ENCODE results near the gene SDS.

The SDS gene

GRCh38 chr12:113388351-113388750, 15.3 kb downstream of the SDS start:
- DNase-seq: no peak
- Histone ChIP-seq H3K9ac (ENCODE audit: low read depth, low read length) (no peak overlapping the region), H3K27ac (ENCODE audit: low read length) (no peak overlapping the region), H3K27me3 (ENCODE audit: insufficient read depth, low read length, poor library complexity) (no peaks in the 10 kb centered on the region), H3K79me2 (ENCODE audit: insufficient read depth, low read length) (no peaks in the 10 kb centered on the region), H2AFZ (ENCODE audit: low read depth, low read length) (no peak overlapping the region), H3K4me2 (ENCODE audit: insufficient read depth, low read length) (no peak overlapping the region), H3K4me1 (ENCODE audit: insufficient read depth, low read length) (no peaks in the 10 kb centered on the region), H4K20me1 (ENCODE audit: insufficient read depth, low read length) (no peaks in the 10 kb centered on the region), H3K9me3 (ENCODE audit: insufficient read depth, low read length, severe bottlenecking) (no peaks in the 10 kb centered on the region), H3K36me3 (ENCODE audit: insufficient read depth, low read length) (no peaks in the 10 kb centered on the region), H3K4me3 (ENCODE audit: low read depth in 1 of 2, low read length in 2 of 2) (no peak overlapping the region)
- no peak for ATAC-seq (ENCODE audit: insufficient read depth, low read depth)
- no peak for TF ChIP-seq EZH2 (IDR thresholded peaks at IDR 0.05; ENCODE audit: borderline replicate concordance, low read depth, low read length, severe bottlenecking)
- no peak for TF ChIP-seq CTCF (IDR thresholded peaks at IDR 0.05; ENCODE audit: borderline replicate concordance, extremely low read depth, low read length, poor library complexity, severe bottlenecking)

- H3K36me3 ChIP-seq (ENCODE audit: insufficient read depth, low read length): no peaks in the 10 kb centered on the region
- H2AFZ ChIP-seq (ENCODE audit: low read depth, low read length): no peak overlapping the region
- DNase-seq (no peak), ATAC-seq (ENCODE audit: insufficient read depth, low read depth) (no peak)
- no peak overlapping the region for H3K9ac ChIP-seq (ENCODE audit: low read depth, low read length)
- no peak overlapping the region for H3K27ac ChIP-seq (ENCODE audit: low read length)
- H3K9me3 ChIP-seq (ENCODE audit: insufficient read depth, low read length, severe bottlenecking): no peaks in the 10 kb centered on the region
- no peak overlapping the region for H3K4me3 ChIP-seq (ENCODE audit: low read depth in 1 of 2, low read length in 2 of 2)
- no peaks in the 10 kb centered on the region for H3K79me2 ChIP-seq (ENCODE audit: insufficient read depth, low read length)
- no peaks in the 10 kb centered on the region for H3K27me3 ChIP-seq (ENCODE audit: insufficient read depth, low read length, poor library complexity)
- no peaks in the 10 kb centered on the region for H4K20me1 ChIP-seq (ENCODE audit: insufficient read depth, low read length)
- TF ChIP-seq CTCF (IDR thresholded peaks at IDR 0.05; ENCODE audit: borderline replicate concordance, extremely low read depth, low read length, poor library complexity, severe bottlenecking) (no peak), EZH2 (IDR thresholded peaks at IDR 0.05; ENCODE audit: borderline replicate concordance, low read depth, low read length, severe bottlenecking) (no peak)
- H3K4me2 ChIP-seq (ENCODE audit: insufficient read depth, low read length): no peak overlapping the region
- no peaks in the 10 kb centered on the region for H3K4me1 ChIP-seq (ENCODE audit: insufficient read depth, low read length)
Observed at GRCh38 chr12:113387631-113388030, 16.1 kb downstream of the SDS start.

- DNase-seq (no peak), ATAC-seq (ENCODE audit: insufficient read depth, low read depth) (no peak)
- TF ChIP-seq CTCF (IDR thresholded peaks at IDR 0.05; ENCODE audit: borderline replicate concordance, extremely low read depth, low read length, poor library complexity, severe bottlenecking): no peak
- no peak for TF ChIP-seq EZH2 (IDR thresholded peaks at IDR 0.05; ENCODE audit: borderline replicate concordance, low read depth, low read length, severe bottlenecking)
- Histone ChIP-seq H3K4me3 (ENCODE audit: low read depth in 1 of 2, low read length in 2 of 2) (no peak overlapping the region), H3K27me3 (ENCODE audit: insufficient read depth, low read length, poor library complexity) (no peaks in the 10 kb centered on the region), H3K9ac (ENCODE audit: low read depth, low read length) (no peak overlapping the region), H2AFZ (ENCODE audit: low read depth, low read length) (no peak overlapping the region), H3K36me3 (ENCODE audit: insufficient read depth, low read length) (no peaks in the 10 kb centered on the region), H3K27ac (ENCODE audit: low read length) (no peak overlapping the region), H3K9me3 (ENCODE audit: insufficient read depth, low read length, severe bottlenecking) (no peaks in the 10 kb centered on the region), H4K20me1 (ENCODE audit: insufficient read depth, low read length) (no peaks in the 10 kb centered on the region), H3K4me2 (ENCODE audit: insufficient read depth, low read length) (no peak overlapping the region), H3K4me1 (ENCODE audit: insufficient read depth, low read length) (no peaks in the 10 kb centered on the region), H3K79me2 (ENCODE audit: insufficient read depth, low read length) (no peaks in the 10 kb centered on the region)
Observed at GRCh38 chr12:113386866-113387566, 16.7 kb downstream of the SDS start.
